ENCODE data around the gene SLC29A4.

DNA sequence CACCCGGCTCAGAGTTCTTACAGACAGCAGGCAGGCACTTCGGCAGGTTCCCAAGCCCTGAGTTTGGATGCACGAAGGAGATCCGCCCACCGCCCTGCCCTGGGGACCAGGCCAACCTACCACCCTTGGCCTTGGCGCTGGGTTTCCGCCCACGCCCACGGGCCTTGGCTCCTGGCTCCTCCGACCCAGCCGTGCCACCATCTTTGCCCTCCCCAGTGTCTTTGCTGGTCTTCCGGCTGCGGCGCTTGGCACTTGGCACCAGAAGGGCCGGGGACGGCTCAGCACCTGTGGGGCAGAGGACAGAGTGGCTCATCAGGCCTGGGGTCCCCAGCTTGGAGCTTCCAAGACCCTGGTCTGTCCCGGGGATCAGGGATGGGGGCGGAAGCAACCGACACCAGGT lies 32.1 kb downstream of the SLC29A4 start:
- no peak for TF ChIP-seq POLR2A (IDR thresholded peaks at IDR 0.05)
- TF ChIP-seq, protein P1, sequence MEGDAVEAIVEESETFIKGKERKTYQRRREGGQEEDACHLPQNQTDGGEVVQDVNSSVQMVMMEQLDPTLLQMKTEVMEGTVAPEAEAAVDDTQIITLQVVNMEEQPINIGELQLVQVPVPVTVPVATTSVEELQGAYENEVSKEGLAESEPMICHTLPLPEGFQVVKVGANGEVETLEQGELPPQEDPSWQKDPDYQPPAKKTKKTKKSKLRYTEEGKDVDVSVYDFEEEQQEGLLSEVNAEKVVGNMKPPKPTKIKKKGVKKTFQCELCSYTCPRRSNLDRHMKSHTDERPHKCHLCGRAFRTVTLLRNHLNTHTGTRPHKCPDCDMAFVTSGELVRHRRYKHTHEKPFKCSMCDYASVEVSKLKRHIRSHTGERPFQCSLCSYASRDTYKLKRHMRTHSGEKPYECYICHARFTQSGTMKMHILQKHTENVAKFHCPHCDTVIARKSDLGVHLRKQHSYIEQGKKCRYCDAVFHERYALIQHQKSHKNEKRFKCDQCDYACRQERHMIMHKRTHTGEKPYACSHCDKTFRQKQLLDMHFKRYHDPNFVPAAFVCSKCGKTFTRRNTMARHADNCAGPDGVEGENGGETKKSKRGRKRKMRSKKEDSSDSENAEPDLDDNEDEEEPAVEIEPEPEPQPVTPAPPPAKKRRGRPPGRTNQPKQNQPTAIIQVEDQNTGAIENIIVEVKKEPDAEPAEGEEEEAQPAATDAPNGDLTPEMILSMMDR (IDR thresholded peaks at IDR 0.05) = no peak
